ENCODE measurements around the gene MRPS14.

Gene MRPS14

DNA sequence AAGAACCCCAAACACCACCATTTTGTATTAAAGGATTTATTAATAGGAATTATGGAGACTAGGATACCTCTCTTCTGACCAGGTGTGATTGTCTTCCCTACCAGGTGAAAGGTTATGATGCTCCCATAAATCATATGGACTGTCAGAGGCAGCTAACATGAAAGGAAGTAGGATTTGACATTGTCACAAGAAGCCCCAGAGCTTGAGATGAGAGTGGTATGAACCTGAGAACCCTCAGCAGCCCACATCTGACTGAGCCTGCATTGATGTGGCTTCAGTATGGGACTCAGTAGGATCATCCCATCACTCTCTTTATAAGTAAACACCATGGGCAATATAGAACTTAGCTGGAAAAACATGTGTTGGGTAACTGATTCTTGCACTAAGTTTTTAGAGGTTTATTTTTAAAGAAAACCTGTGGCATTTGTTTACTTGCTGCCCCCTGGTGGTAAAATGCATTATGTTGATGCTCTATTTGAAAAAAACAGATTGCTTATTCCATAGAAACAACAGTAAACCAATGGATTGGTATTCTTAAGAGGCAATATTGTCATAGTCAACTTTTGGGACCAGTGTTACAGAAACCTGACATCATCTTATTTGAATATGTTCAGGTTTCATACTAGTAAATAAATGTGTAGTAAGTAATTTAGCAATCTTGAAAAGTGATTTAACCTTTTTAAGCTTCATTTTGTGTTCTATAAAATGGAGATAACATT lies 40.1 kb downstream of the MRPS14 start:
- peak; percentile 82 for DNase-seq

GRCh38 chr1:174976436-174977108 lies 46.7 kb downstream of the MRPS14 start:
- DNase-seq = peak; percentile 28

- no peak for DNase-seq
Observed at GRCh38 chr1:174975764-174976163, 47.5 kb downstream of the MRPS14 start.

DNA sequence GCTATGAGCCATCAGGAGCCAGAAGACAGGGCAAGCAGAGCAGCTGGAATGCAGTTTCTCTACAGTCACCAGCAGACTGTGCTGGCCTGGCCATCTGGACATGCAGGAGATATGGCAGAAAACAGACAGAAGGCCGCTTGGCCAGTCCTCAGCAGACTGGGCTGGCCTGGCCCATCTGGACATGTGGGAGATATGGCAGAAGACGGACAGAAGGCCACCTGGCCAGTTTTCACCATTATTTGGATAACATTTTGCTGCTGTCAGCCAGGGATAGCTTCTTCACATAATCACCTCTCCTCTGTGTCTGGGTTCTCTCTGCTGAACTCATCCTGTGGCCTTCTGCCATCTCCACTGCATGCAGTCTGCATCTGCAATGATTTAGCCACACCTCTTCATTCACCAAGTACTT lies 48.5 kb downstream of the MRPS14 start:
- no peak for DNase-seq

DNA sequence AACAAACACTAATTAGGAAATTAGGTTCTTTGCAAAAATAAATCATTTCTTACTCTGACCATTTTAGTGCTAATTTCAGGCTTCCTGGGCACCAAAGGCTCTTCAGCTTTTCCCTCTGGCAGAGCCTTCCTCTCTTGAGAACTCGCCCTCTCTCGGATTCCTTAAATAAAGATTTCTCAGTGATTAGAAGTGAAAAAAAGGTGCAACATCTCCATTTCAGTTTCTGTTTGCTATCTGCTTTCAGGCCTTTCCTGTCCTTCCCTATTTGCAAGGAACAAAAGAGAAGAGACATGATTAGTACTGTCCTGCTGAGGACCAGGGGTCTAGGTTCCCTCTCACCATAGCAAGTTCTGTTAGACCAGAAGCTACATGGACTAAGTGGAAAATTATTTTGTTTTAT lies 51.3 kb downstream of the MRPS14 start:
- peak; percentile 49 for DNase-seq

DNA sequence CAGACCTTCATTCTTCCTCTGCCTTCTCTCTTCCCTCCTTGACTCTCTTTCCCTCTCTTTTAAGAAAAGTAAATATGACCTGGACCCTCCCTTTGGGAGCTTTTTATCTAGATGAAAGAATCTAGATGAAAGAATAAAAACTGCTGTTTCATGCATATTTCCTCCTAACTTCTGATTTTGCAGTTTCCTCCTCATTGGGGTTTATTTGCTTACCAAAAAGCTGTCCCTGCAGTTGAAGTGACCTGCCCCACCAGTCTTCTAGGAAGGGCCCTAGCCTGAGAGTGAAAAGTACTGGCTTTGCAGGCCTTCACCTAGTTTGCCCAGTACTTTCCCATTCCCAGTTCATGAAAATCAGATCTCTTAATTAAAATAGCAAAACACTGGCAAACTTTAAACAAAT lies 51.8 kb downstream of the MRPS14 start:
- DNase-seq = no peak

DNA sequence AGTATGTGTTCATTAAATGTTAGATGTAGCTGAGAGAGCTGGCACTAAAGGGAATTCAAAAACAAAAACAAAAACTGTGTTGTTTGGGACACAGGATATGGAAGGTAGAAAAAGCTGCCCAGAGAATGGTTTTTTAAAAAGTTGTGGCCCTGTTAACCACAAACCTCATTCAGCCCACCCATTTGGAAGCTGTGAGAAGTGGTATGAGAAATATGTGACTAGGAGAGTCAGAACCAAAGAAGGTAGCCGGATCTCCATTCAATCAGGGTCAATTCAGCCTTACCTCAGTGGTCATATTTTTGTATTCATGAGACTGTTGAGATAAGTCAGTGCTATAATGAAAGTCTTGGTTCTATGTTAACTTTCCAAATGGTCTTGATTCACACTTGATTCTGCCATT lies 53.2 kb downstream of the MRPS14 start:
- DNase-seq = no peak

DNA sequence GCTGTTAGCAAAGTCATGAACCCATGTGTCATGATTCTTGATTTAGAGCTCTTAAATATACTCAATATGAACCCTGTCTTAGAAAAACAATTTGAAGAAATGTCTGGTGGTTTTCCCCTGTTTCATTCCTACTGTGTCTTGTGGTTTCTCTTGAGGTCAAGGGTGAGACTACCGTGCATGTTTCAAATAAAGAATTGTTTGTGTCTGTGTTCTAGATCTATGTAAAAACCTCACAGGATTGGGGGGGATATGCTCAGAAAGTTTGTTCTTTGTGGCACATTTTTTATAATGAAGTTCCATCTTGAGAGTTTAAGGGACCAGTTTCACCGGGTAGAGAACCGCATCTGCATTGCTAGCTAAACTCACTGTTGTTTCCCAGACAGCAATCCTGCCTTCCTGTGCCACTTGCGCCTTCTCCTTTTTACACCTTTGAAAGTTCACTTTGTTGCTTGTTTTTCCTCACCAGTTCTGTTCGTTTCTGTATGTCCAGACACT lies 54.4 kb downstream of the MRPS14 start:
- DNase-seq = peak; percentile 70

DNA sequence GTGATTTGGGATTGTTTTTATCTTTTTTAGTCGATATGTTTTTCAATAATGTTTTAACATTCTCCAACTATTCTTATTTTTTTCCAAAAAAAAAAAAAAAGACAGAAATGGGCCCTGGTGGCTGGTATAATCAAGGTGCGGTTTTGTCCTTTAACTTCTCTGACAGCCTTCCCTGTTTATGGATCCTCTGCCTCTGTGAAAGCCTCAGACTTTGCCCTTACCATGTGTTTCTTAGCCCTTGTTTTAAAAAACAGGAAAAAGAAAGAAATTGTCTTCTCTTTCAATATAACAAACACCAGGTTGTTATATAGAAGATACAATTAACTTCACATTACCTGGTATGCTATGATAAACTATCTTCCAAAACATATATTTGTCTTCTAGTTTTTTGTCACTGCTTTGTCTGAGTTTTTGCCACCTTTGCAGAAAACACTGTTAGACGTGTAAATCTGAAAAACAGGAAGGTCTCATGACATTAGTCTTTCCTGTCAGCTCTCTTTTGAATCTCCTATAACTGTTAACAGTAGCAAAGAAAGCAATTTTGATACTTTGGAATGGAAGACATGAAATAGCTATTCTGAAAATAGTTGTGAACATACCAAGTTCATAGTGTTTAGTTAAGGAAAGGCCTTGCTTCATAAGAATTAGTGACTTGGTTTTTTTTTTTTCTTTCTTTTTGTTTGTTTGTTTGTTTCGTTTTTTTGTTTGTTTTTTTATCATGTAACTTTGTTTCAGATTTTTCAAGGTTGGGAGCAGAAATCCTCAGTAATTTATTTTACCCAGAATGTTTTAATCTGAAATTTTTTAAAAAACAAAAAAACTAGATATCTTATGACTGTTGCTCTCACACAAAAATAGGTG lies 55.1 kb downstream of the MRPS14 start:
- DNase-seq = peak; percentile 57

- peak; percentile 62 for DNase-seq
Observed at GRCh38 chr1:174966008-174966572, 57.1 kb downstream of the MRPS14 start.

DNA sequence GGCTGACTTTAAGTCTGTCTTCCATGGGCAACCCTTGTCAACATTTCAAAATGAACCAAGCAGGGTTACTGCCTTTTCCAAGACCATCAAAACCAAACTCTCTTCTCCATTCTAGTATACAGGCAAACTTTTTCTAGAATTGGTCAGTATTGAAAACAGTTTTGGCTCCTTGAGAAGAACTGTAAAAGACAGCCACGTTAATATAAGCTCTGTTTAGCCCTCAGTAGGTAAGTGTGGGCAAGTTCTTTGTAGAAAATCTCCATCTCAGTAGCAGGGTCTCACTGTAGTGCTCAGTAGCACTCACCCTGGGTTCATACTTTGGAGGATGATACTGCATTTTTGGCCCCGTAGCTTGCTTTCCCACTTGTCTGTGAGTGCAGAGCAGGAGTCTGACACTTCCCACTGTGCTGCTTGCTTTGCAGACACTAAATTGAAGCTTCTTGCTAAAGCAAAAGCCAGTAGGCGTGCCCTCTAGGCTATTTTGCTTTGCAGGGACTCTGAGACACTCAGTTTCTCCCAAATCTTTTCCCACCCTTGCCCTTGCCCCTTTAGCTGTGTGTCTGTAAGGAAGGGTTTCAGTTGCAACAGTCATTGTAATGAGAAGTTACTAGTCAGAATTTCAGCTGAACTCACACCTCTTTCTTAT lies 57.7 kb downstream of the MRPS14 start:
- DNase-seq = peak; percentile 79

GRCh38 chr1:174964972-174965361 lies 58.3 kb downstream of the MRPS14 start:
- DNase-seq = peak; percentile 80

DNA sequence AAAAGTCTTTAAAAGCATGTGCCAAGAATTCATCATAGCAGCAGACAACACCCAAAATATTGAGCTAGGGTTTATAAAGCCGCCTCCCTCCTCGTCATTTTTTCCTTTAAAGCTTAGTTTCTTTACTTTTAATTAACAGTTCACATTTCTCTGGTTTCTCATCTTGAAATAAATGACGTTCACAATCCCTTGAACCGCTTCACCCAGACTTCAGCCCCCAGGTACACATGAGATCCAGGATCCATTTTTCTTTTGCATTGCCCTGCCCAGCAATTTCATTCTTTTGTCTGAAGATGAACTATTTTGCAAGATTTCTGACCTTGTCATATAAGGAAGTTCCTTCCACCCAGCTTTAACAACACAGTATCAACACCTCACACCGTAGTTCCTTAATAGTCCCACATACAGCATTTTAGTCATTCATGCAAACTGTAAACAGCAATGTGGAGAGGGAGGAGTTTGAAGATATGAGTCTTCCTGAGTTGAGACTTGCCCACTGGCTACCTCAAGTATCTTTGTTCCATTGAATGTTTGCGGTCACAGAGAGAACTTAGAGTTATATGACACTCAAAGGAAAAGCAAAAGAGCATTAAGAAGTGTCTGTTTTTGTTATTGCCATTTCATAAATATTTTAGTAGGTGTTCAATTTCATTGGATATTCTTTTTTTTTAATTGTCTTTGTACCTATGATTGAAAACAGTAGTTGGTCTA lies 58.8 kb downstream of the MRPS14 start:
- DNase-seq = peak; percentile 97

GRCh38 chr1:174963529-174964125 lies 59.6 kb downstream of the MRPS14 start:
- DNase-seq = peak; percentile 54

Data from OCI-M1 (cell line).